Measurements from ENCODE around the gene SAP30BP. TPM values are rescaled to one million over a fixed set of nuclear protein-coding genes. Genes with fewer than 3 reads are reported as not detected.

SAP30BP gene
- polyA plus RNA-seq, 1 donor (not counting 4 experiments of a cell fraction or from before 2014, with no cell fraction given) = 99.0 TPM

DNA sequence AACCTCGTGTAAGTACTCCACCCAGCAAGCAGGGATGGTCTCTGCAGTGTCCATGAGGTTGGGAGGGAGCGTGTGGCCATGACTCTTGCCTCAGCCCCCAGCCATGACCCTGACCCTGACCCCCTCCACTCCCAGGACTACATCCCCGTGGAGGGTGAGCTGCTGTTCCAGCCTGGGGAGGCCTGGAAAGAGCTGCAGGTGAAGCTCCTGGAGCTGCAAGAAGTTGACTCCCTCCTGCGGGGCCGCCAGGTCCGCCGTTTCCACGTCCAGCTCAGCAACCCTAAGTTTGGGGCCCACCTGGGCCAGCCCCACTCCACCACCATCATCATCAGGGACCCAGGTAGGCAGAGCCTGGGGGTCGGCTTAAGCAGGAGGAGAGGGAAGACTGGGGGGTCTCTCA lies 81.6 kb downstream of the SAP30BP start:
- Histone ChIP-seq H3K9me3 (ENCODE audit: control insufficient read depth, low read depth, low read length) (no peaks in the 10 kb centered on the region), H3K27ac (ENCODE audit: control insufficient read depth, insufficient read depth, low read length) (no peak overlapping the region), H3K4me2 (ENCODE audit: control insufficient read depth, extremely low read depth, insufficient read depth, low read depth, low read length) (no peak overlapping the region), H4K20me1 (ENCODE audit: control insufficient read depth, extremely low read depth, insufficient read depth, low read length) (peaks cover 71% of the 10 kb centered on the region), H3K9me1 (ENCODE audit: control insufficient read depth, extremely low read depth, insufficient read depth, low read length) (no peaks in the 10 kb centered on the region), H3K9ac (ENCODE audit: control insufficient read depth, extremely low read depth, insufficient read depth, low read length) (no peak overlapping the region), H2AFZ (ENCODE audit: control insufficient read depth, low read length) (no peak overlapping the region), H3K4me3 (ENCODE audit: control insufficient read depth in 2 of 3, extremely low read depth in 1 of 3, insufficient read depth in 2 of 3, low read depth in 1 of 3, low read length in 3 of 3) (no peak overlapping the region), H3K27me3 (ENCODE audit: control insufficient read depth, extremely low read depth, insufficient read depth, low read length) (no peaks in the 10 kb centered on the region), H3K4me1 (ENCODE audit: control insufficient read depth, extremely low read depth, insufficient read depth, low read length) (no peaks in the 10 kb centered on the region), H3K79me2 (ENCODE audit: control insufficient read depth, insufficient read depth, low read length) (peaks cover 24% of the 10 kb centered on the region), H3K36me3 (ENCODE audit: control insufficient read depth in 2 of 2, extremely low read depth in 1 of 2, insufficient read depth in 2 of 2, low read length in 2 of 2) (peaks cover 51 to 77% of the 10 kb centered on the region in 2 experiments)
- DNase-seq (ENCODE audit: low read depth, low spot score) (no peak), FAIRE-seq (no peak)
- TF ChIP-seq, protein P1, sequence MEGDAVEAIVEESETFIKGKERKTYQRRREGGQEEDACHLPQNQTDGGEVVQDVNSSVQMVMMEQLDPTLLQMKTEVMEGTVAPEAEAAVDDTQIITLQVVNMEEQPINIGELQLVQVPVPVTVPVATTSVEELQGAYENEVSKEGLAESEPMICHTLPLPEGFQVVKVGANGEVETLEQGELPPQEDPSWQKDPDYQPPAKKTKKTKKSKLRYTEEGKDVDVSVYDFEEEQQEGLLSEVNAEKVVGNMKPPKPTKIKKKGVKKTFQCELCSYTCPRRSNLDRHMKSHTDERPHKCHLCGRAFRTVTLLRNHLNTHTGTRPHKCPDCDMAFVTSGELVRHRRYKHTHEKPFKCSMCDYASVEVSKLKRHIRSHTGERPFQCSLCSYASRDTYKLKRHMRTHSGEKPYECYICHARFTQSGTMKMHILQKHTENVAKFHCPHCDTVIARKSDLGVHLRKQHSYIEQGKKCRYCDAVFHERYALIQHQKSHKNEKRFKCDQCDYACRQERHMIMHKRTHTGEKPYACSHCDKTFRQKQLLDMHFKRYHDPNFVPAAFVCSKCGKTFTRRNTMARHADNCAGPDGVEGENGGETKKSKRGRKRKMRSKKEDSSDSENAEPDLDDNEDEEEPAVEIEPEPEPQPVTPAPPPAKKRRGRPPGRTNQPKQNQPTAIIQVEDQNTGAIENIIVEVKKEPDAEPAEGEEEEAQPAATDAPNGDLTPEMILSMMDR (optimal IDR thresholded peaks at IDR 0.05 in 1 of 3, IDR thresholded peaks at IDR 0.05 in 1 of 3, conservative IDR thresholded peaks at IDR 0.05 in 1 of 3; ENCODE audit: extremely low read depth in 1 of 3, insufficient read depth in 2 of 3, low read length in 3 of 3) = no peak
- TF ChIP-seq EZH2 (IDR thresholded peaks at IDR 0.05; ENCODE audit: low read length) = no peak
- dilution Hi-C loops (cut with MboI; ENCODE audit: extremely low pct_ligation_motif_present, low sequenced_read_pairs) = no loop called here

DNA sequence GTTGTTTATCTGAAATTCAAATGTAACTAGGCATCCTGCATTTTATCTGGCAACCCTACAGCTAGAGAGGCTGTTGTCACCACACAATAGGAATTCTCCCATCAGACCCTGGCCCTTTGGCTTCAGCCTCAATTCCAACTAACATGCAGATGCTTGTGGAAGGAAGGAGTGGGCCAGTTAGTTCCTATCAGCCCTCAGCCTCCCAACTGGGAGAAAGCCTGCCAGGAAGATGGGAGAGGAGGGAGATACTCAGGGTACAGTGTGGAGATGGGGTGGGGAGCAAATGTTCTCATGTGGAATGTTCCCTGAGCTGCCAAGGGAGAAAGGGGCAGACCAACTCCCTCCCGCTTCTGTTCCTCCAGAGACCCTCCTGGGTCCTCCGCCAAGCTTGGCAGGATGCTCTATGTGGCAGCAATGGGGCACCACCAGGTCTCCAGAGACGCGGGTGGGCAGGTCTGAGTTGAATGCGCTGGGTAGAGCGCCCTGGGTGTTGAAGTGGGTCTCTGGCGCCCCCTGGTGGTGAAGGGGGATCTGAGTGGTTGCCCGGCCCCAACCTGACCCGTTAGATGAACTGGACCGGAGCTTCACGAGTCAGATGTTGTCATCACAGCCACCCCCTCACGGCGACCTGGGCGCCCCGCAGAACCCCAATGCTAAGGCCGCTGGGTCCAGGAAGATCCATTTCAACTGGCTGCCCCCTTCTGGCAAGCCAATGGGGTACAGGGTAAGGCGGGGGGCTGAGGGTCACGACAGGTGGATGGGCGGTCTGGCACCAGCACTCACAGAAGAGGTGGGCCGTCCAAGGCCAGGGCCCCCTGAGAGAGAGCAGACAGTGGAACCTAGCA lies 82.6 kb downstream of the SAP30BP start:
- peaks cover 77% of the 10 kb centered on the region for H4K20me1 ChIP-seq (ENCODE audit: control insufficient read depth, extremely low read depth, insufficient read depth, low read length)
- no peak for FAIRE-seq
- no peak for DNase-seq (ENCODE audit: low read depth, low spot score)
- dilution Hi-C loops (cut with MboI; ENCODE audit: extremely low pct_ligation_motif_present, low sequenced_read_pairs) = no loop called here
- no peak overlapping the region for H3K4me3 ChIP-seq (ENCODE audit: control insufficient read depth in 2 of 3, extremely low read depth in 1 of 3, insufficient read depth in 2 of 3, low read depth in 1 of 3, low read length in 3 of 3)
- H3K79me2 ChIP-seq (ENCODE audit: control insufficient read depth, insufficient read depth, low read length) = peaks cover 23% of the 10 kb centered on the region
- peaks cover 50 to 77% of the 10 kb centered on the region in 2 experiments for H3K36me3 ChIP-seq (ENCODE audit: control insufficient read depth in 2 of 2, extremely low read depth in 1 of 2, insufficient read depth in 2 of 2, low read length in 2 of 2)
- no peaks in the 10 kb centered on the region for H3K4me1 ChIP-seq (ENCODE audit: control insufficient read depth, extremely low read depth, insufficient read depth, low read length)
- H2AFZ ChIP-seq (ENCODE audit: control insufficient read depth, low read length) = no peak overlapping the region
- TF ChIP-seq EZH2 (IDR thresholded peaks at IDR 0.05; ENCODE audit: low read length) = no peak
- TF ChIP-seq, protein P1 (optimal IDR thresholded peaks at IDR 0.05 in 1 of 3, IDR thresholded peaks at IDR 0.05 in 1 of 3, conservative IDR thresholded peaks at IDR 0.05 in 1 of 3; ENCODE audit: extremely low read depth in 1 of 3, insufficient read depth in 2 of 3, low read length in 3 of 3) = peak; percentile 64 to 84 (median 69)
- no peaks in the 10 kb centered on the region for H3K9me3 ChIP-seq (ENCODE audit: control insufficient read depth, low read depth, low read length)
- no peak overlapping the region for H3K9ac ChIP-seq (ENCODE audit: control insufficient read depth, extremely low read depth, insufficient read depth, low read length)
- H3K9me1 ChIP-seq (ENCODE audit: control insufficient read depth, extremely low read depth, insufficient read depth, low read length) = no peaks in the 10 kb centered on the region
- no peak overlapping the region for H3K4me2 ChIP-seq (ENCODE audit: control insufficient read depth, extremely low read depth, insufficient read depth, low read depth, low read length)
- H3K27ac ChIP-seq (ENCODE audit: control insufficient read depth, insufficient read depth, low read length) = no peak overlapping the region
- no peaks in the 10 kb centered on the region for H3K27me3 ChIP-seq (ENCODE audit: control insufficient read depth, extremely low read depth, insufficient read depth, low read length)

All from keratinocyte (primary cell).